ENCODE measurements around the gene MC1R.

Gene MC1R

DNA sequence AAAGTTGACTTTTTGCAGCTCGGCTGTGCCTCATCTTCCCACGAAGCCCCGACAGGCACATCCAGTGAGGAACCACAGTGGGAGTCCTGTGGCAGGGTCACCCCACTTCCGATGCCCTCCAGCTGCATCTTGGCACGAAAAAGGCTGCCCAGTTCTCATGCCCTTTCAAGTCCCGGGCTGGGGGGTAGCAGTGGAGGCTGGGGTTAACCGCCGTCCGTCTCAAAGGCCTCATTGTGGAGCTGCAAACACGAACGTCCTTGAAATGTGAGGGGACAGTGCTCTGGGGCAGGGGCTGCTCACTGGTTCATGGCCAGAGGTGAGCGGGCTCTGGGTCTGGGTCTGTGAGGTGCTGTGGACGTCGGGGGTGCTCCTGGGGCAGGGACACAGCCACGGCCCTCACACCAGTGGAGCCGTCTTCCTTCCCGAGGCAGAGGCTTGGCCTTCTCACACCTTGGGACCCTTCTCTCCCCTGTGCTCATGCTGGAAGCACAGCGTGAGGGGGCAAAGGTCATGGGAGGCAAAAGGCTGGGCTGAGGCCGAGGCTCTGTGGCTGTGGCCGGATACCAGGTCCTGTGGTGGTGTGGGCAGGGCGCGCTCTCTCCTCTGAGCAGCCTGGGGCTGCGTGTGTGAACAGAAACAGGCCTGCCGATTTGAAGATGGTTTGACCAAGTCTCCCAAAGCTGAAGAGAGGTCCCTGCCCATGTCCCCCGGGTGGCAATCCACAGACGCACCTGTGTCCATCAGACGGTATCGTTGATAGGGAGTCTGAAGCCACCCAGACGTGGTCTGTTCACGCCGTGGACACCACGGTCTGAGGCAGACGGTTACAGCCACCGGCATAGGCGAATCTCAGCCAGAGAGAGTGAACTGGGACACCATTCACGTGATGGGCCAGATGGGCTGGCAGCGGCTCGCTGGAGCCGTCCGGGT, 3.1 kb upstream of the MC1R start:
- no peak for DNase-seq (ENCODE audit: extremely low read depth, low read depth)
- H3K4me3 ChIP-seq (replicated peaks; ENCODE audit: low read depth, low read length), result no peak overlapping the region
- no peak for TF ChIP-seq CTCF (IDR thresholded peaks at IDR 0.05; ENCODE audit: low read depth, low read length, missing control alignments)

DNA sequence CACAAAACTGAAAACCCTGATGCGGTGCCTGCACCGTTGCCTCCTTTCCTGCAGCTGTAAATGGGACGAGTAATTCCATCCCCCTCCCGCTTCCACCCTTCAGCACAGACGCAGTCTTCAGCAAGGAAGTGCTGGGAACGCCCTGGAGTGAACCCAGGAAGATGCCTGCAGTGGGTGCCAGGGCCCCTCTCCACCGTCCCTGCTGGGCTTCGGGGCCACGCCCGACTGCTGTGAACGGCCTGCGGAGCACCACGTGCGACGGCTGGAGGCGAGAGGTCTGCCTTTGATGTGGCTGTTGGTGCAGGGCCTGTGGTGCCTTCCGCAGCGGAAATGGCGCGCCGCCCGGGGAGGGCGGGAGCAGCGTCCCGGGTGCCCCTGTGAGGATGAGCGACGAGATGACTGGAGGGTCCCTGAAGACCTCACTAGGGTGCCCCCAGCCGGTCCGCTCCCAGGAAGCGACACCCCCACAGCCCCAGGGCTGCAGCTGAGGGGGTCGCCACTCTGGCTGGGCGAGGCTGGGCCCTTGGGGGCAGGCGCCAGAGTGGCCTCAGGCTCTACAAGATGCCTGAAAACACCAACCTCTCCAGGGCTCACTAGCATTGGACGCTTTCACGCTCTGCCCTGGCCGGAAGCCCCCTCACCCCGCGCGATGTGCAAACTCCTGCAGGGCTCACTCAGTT, 749 bp upstream of the MC1R start:
- DNase-seq (ENCODE audit: extremely low read depth, low read depth), result no peak

DNA sequence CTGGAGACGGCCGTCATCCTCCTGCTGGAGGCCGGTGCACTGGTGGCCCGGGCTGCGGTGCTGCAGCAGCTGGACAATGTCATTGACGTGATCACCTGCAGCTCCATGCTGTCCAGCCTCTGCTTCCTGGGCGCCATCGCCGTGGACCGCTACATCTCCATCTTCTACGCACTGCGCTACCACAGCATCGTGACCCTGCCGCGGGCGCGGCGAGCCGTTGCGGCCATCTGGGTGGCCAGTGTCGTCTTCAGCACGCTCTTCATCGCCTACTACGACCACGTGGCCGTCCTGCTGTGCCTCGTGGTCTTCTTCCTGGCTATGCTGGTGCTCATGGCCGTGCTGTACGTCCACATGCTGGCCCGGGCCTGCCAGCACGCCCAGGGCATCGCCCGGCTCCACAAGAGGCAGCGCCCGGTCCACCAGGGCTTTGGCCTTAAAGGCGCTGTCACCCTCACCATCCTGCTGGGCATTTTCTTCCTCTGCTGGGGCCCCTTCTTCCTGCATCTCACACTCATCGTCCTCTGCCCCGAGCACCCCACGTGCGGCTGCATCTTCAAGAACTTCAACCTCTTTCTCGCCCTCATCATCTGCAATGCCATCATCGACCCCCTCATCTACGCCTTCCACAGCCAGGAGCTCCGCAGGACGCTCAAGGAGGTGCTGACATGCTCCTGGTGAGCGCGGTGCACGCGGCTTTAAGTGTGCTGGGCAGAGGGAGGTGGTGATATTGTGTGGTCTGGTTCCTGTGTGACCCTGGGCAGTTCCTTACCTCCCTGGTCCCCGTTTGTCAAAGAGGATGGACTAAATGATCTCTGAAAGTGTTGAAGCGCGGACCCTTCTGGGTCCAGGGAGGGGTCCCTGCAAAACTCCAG, 1.1 kb downstream of the MC1R start:
- TF ChIP-seq CTCF (IDR thresholded peaks at IDR 0.05; ENCODE audit: low read depth, low read length, missing control alignments), result no peak
- DNase-seq (ENCODE audit: extremely low read depth, low read depth), result no peak
- no peak overlapping the region for H3K4me3 ChIP-seq (replicated peaks; ENCODE audit: low read depth, low read length)

More for the DNA sequence above, 749 bp upstream of the MC1R start:
- H3K4me3 ChIP-seq (replicated peaks; ENCODE audit: low read depth, low read length), result peak overlapping the region; percentile 33
- no peak for TF ChIP-seq CTCF (IDR thresholded peaks at IDR 0.05; ENCODE audit: low read depth, low read length, missing control alignments)

- no peak overlapping the region for H3K4me3 ChIP-seq (replicated peaks; ENCODE audit: low read depth, low read length)
- no peak for TF ChIP-seq CTCF (IDR thresholded peaks at IDR 0.05; ENCODE audit: low read depth, low read length, missing control alignments)
- DNase-seq (ENCODE audit: extremely low read depth, low read depth), result no peak
These were observed 2.1 kb downstream of the MC1R start for GRCh38 chr16:89920723-89921122.

DNA sequence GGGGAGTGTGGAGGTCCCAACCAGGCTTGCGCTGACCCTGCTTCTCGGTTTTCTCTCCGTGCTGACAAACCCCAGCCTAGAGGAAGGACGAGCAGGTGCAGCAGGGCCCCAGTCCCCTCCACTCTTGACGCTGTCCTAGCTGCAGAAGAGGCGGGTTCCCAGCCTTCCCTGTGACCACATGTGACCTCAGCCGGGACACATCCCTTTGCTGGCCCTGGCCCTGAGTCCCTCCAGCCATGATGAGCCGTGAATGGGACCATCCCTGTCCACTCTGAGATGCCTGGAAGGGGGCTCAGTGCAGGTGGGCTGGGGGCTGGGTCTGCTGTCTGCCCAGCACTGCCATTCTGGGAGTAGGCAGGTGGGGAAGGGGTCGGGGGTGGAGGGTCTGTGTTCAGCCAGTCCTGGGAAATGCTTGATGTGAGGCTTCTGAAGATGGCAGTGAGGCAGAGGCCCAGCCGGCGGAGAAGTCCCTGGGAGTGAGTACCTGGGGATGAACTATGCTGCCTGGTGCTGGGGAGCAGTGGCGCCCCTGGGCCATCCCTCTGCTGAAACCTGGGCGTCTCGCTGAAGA, 2.6 kb downstream of the MC1R start:
- peak overlapping the region; percentile 77 for H3K4me3 ChIP-seq (replicated peaks; ENCODE audit: low read depth, low read length)
- DNase-seq (ENCODE audit: extremely low read depth, low read depth), result no peak

More for the DNA sequence above, 2.6 kb downstream of the MC1R start:
- no peak for TF ChIP-seq CTCF (IDR thresholded peaks at IDR 0.05; ENCODE audit: low read depth, low read length, missing control alignments)

All from HFF-Myc (cell line).